GM18505 (cell line): ENCODE measurements around the gene USP38.
"Not testable (repeated sequence)": the region's sequence is repeated elsewhere in the genome, so short reads cannot be mapped to it uniquely, and the experiment has no call there.

Experiments used
- ATAC-seq: cut with Tn5 transposase; IDR thresholded peaks from one replicate; pipeline ENCODE4 v1.9.1; 2021; ENCODE audit not compliant: unreplicated experiment
- POLR2A ChIP-seq: IDR thresholded peaks from 4 replicates; pipeline ENCODE4 v1.6.1; 2011; ENCODE audit warnings: borderline replicate concordance; ENCODE audit not compliant: insufficient read depth, insufficient read length; ENCODE audit errors: extremely low read depth

The USP38 gene

GRCh38 chr4:143260750-143261149 is 76.0 kb downstream of the USP38 start:
- TF ChIP-seq POLR2A: no peak
- no peak for ATAC-seq

- ATAC-seq: no peak
- no peak for TF ChIP-seq POLR2A
Observed at GRCh38 chr4:143262838-143263237, 78.1 kb downstream of the USP38 start.

- ATAC-seq: not testable (repeated sequence)
Observed at GRCh38 chr4:143267690-143268089, 83.0 kb downstream of the USP38 start.

GRCh38 chr4:143270256-143270838 is 85.6 kb downstream of the USP38 start:
- no peak for TF ChIP-seq POLR2A
- no peak for ATAC-seq
